Fibroblast of lung (primary cell): Measurements from ENCODE around the gene METRNL. TPM values are rescaled to one million over a fixed set of nuclear protein-coding genes. Genes with fewer than 3 reads are reported as not detected.

Source experiments
- DNase-seq, 2 donors: peaks; one replicate each; pipeline versions ENCODE4 v3.0.0 to v3.0.0-alpha.2; 2010; ENCODE audit warnings: low read depth in 2 of 2
- H2AFZ ChIP-seq: 2 replicates; pipeline ENCODE4 v1.5.1; 2012; ENCODE audit warnings: low read length, control low read depth, inconsistent platforms
- H3K27ac ChIP-seq: 2 replicates; pipeline ENCODE4 v1.5.1; 2011; ENCODE audit warnings: low read length, control low read depth; ENCODE audit not compliant: insufficient read depth
- H3K27me3 ChIP-seq: 2 replicates; pipeline ENCODE4 v1.5.1; 2011; ENCODE audit warnings: mild to moderate bottlenecking, low read length; ENCODE audit not compliant: control insufficient read depth, insufficient read depth
- H3K36me3 ChIP-seq: 2 replicates; pipeline ENCODE4 v1.5.1; 2011; ENCODE audit warnings: low read length; ENCODE audit not compliant: control insufficient read depth, insufficient read depth
- H3K4me1 ChIP-seq: 2 replicates; pipeline ENCODE4 v1.5.1; 2011; ENCODE audit warnings: low read length; ENCODE audit not compliant: control insufficient read depth, insufficient read depth; ENCODE audit errors: extremely low read depth
- H3K4me2 ChIP-seq: 2 replicates; pipeline ENCODE4 v1.5.1; 2011; ENCODE audit warnings: low read length, control low read depth; ENCODE audit not compliant: insufficient read depth; ENCODE audit errors: extremely low read depth
- H3K4me3 ChIP-seq, 4 experiments: fragments of 200-600 bp in 1 of 4; sonication (generic) in 1 of 4; replicated peaks in 1 of 4; 2 replicates each; pipeline ENCODE4 v1.5.1; 2011 to 2016; ENCODE audit warnings: low read length in 4 of 4, low read depth in 3 of 4, mild to moderate bottlenecking in 3 of 4, control low read depth in 2 of 4, inconsistent platforms in 1 of 4, mixed read lengths in 1 of 4; ENCODE audit not compliant: insufficient read depth in 1 of 4; ENCODE audit errors: control extremely low read depth in 1 of 4
- H3K79me2 ChIP-seq: 2 replicates; pipeline ENCODE4 v1.5.1; 2012; ENCODE audit warnings: mild to moderate bottlenecking, low read length, inconsistent platforms; ENCODE audit not compliant: control insufficient read depth, insufficient read depth
- H3K9ac ChIP-seq: 2 replicates; pipeline ENCODE4 v1.5.1; 2011; ENCODE audit warnings: mild to moderate bottlenecking, low read length, control low read depth; ENCODE audit not compliant: insufficient read depth
- H3K9me3 ChIP-seq: 2 replicates; pipeline ENCODE4 v1.5.1; 2012; ENCODE audit warnings: low read depth, low read length; ENCODE audit not compliant: control insufficient read depth, insufficient read depth
- H4K20me1 ChIP-seq: 2 replicates; pipeline ENCODE4 v1.5.1; 2011; ENCODE audit warnings: low read length; ENCODE audit not compliant: control insufficient read depth, insufficient read depth; ENCODE audit errors: extremely low read depth
- CTCF ChIP-seq, 2 donors: IDR thresholded peaks in 1 of 2; conservative IDR thresholded peaks in 1 of 2; 1 replicate in 1 of 2; 2 replicates in 1 of 2; pipeline ENCODE4 v1.5.1; 2011 to 2012; ENCODE audit warnings: low read length in 2 of 2, control low read depth in 1 of 2, inconsistent platforms in 1 of 2, low read depth in 1 of 2, mild to moderate bottlenecking in 1 of 2
- EZH2 ChIP-seq: IDR thresholded peaks from 2 replicates; pipeline ENCODE4 v1.5.1; 2012; ENCODE audit warnings: low read length, control low read depth, mild to moderate bottlenecking; ENCODE audit errors: missing control alignments
- polyA plus RNA-seq, 2 donors: library from polyadenylated mRNA; depleted of rRNA in 1 of 2; stranded (reverse) in 1 of 2; unstranded in 1 of 2; fragments of >200 nt; gene quantifications; 2 replicates each; pipeline ENCODE4 v1.2.1, GENCODE V29; 2011 to 2012; ENCODE audit warnings: missing spikeins in 1 of 2
- total RNA-seq: library from RNA; depleted of rRNA; stranded (reverse); fragments of >200 nt; gene quantifications from 2 replicates; pipeline ENCODE4 v1.2.1, GENCODE V29; 2014

Gene METRNL
- total and polyA plus RNA-seq, 2 donors (not counting 1 experiment from before 2014, with no cell fraction given): 27.0 to 120 TPM

GRCh38 chr17:83069571-83069906 is 9.9 kb upstream of the METRNL start:
- no peaks in the 10 kb centered on the region for H3K4me1 ChIP-seq
- no peaks in the 10 kb centered on the region for H3K79me2 ChIP-seq
- H3K27me3 ChIP-seq: no peaks in the 10 kb centered on the region
- no peaks in the 10 kb centered on the region for H3K9me3 ChIP-seq
- H3K36me3 ChIP-seq: no peaks in the 10 kb centered on the region
- TF ChIP-seq EZH2: no peak
- TF ChIP-seq CTCF (conservative IDR thresholded peaks at IDR 0.05 in 1 of 2, IDR thresholded peaks at IDR 0.05 in 1 of 2; ENCODE audit: low read depth in 1 of 2, low read length in 2 of 2): no peak
- H3K9ac ChIP-seq: no peak overlapping the region
- H3K27ac ChIP-seq: no peak overlapping the region
- no peak overlapping the region for H2AFZ ChIP-seq
- no peaks in the 10 kb centered on the region for H4K20me1 ChIP-seq
- H3K4me3 ChIP-seq: no peak overlapping the region
- no peak for DNase-seq
- H3K4me2 ChIP-seq: no peak overlapping the region

- H3K4me3 ChIP-seq: no peak overlapping the region
- no peak overlapping the region for H3K4me2 ChIP-seq
- H2AFZ ChIP-seq: no peak overlapping the region
- TF ChIP-seq CTCF (conservative IDR thresholded peaks at IDR 0.05 in 1 of 2, IDR thresholded peaks at IDR 0.05 in 1 of 2; ENCODE audit: low read depth in 1 of 2, low read length in 2 of 2): no peak
- TF ChIP-seq EZH2: no peak
- no peak for DNase-seq
- H3K36me3 ChIP-seq: no peaks in the 10 kb centered on the region
- H4K20me1 ChIP-seq: no peaks in the 10 kb centered on the region
- H3K9me3 ChIP-seq: no peaks in the 10 kb centered on the region
- H3K79me2 ChIP-seq: no peaks in the 10 kb centered on the region
- H3K27ac ChIP-seq: no peak overlapping the region
- no peak overlapping the region for H3K9ac ChIP-seq
- H3K27me3 ChIP-seq: no peaks in the 10 kb centered on the region
- no peaks in the 10 kb centered on the region for H3K4me1 ChIP-seq
Observed at GRCh38 chr17:83069931-83070742, 9.3 kb upstream of the METRNL start.

- Histone ChIP-seq H3K4me2 (no peak overlapping the region), H3K9ac (no peak overlapping the region), H3K4me3 (no peak overlapping the region), H2AFZ (no peak overlapping the region), H3K79me2 (no peaks in the 10 kb centered on the region), H3K4me1 (no peaks in the 10 kb centered on the region), H3K9me3 (no peaks in the 10 kb centered on the region), H3K27me3 (no peaks in the 10 kb centered on the region), H3K36me3 (no peaks in the 10 kb centered on the region), H3K27ac (no peak overlapping the region), H4K20me1 (no peaks in the 10 kb centered on the region)
- TF ChIP-seq EZH2: no peak
- TF ChIP-seq CTCF (conservative IDR thresholded peaks at IDR 0.05 in 1 of 2, IDR thresholded peaks at IDR 0.05 in 1 of 2; ENCODE audit: low read depth in 1 of 2, low read length in 2 of 2): no peak
- no peak for DNase-seq
Observed at GRCh38 chr17:83070800-83071341, 8.5 kb upstream of the METRNL start.
